Fibroblast of lung (primary cell): ENCODE results near the gene TENM4. TPM values are rescaled to one million over a fixed set of nuclear protein-coding genes. Genes with fewer than 3 reads are reported as not detected.

ENCODE experiments used
- DNase-seq, 2 donors: peaks; one replicate each; pipeline versions ENCODE4 v3.0.0 to v3.0.0-alpha.2; 2010; ENCODE audit warnings: low read depth in 2 of 2
- H2AFZ ChIP-seq: 2 replicates; pipeline ENCODE4 v1.5.1; 2012; ENCODE audit warnings: low read length, control low read depth, inconsistent platforms
- H3K27ac ChIP-seq: 2 replicates; pipeline ENCODE4 v1.5.1; 2011; ENCODE audit warnings: low read length, control low read depth; ENCODE audit not compliant: insufficient read depth
- H3K27me3 ChIP-seq: 2 replicates; pipeline ENCODE4 v1.5.1; 2011; ENCODE audit warnings: mild to moderate bottlenecking, low read length; ENCODE audit not compliant: control insufficient read depth, insufficient read depth
- H3K36me3 ChIP-seq: 2 replicates; pipeline ENCODE4 v1.5.1; 2011; ENCODE audit warnings: low read length; ENCODE audit not compliant: control insufficient read depth, insufficient read depth
- H3K4me1 ChIP-seq: 2 replicates; pipeline ENCODE4 v1.5.1; 2011; ENCODE audit warnings: low read length; ENCODE audit not compliant: control insufficient read depth, insufficient read depth; ENCODE audit errors: extremely low read depth
- H3K4me2 ChIP-seq: 2 replicates; pipeline ENCODE4 v1.5.1; 2011; ENCODE audit warnings: low read length, control low read depth; ENCODE audit not compliant: insufficient read depth; ENCODE audit errors: extremely low read depth
- H3K4me3 ChIP-seq, 4 experiments: fragments of 200-600 bp in 1 of 4; sonication (generic) in 1 of 4; replicated peaks in 1 of 4; 2 replicates each; pipeline ENCODE4 v1.5.1; 2011 to 2016; ENCODE audit warnings: low read length in 4 of 4, low read depth in 3 of 4, mild to moderate bottlenecking in 3 of 4, control low read depth in 2 of 4, inconsistent platforms in 1 of 4, mixed read lengths in 1 of 4; ENCODE audit not compliant: insufficient read depth in 1 of 4; ENCODE audit errors: control extremely low read depth in 1 of 4
- H3K79me2 ChIP-seq: 2 replicates; pipeline ENCODE4 v1.5.1; 2012; ENCODE audit warnings: mild to moderate bottlenecking, low read length, inconsistent platforms; ENCODE audit not compliant: control insufficient read depth, insufficient read depth
- H3K9ac ChIP-seq: 2 replicates; pipeline ENCODE4 v1.5.1; 2011; ENCODE audit warnings: mild to moderate bottlenecking, low read length, control low read depth; ENCODE audit not compliant: insufficient read depth
- H3K9me3 ChIP-seq: 2 replicates; pipeline ENCODE4 v1.5.1; 2012; ENCODE audit warnings: low read depth, low read length; ENCODE audit not compliant: control insufficient read depth, insufficient read depth
- H4K20me1 ChIP-seq: 2 replicates; pipeline ENCODE4 v1.5.1; 2011; ENCODE audit warnings: low read length; ENCODE audit not compliant: control insufficient read depth, insufficient read depth; ENCODE audit errors: extremely low read depth
- EZH2 ChIP-seq: IDR thresholded peaks from 2 replicates; pipeline ENCODE4 v1.5.1; 2012; ENCODE audit warnings: low read length, control low read depth, mild to moderate bottlenecking; ENCODE audit errors: missing control alignments
- polyA plus RNA-seq, 2 donors: library from polyadenylated mRNA; depleted of rRNA in 1 of 2; stranded (reverse) in 1 of 2; unstranded in 1 of 2; fragments of >200 nt; gene quantifications; 2 replicates each; pipeline ENCODE4 v1.2.1, GENCODE V29; 2011 to 2012; ENCODE audit warnings: missing spikeins in 1 of 2
- total RNA-seq: library from RNA; depleted of rRNA; stranded (reverse); fragments of >200 nt; gene quantifications from 2 replicates; pipeline ENCODE4 v1.2.1, GENCODE V29; 2014
- TF ChIP-seq, protein P1 (sequence below), 2 donors: IDR thresholded peaks in 1 of 2; conservative IDR thresholded peaks in 1 of 2; 1 replicate in 1 of 2; 2 replicates in 1 of 2; pipeline ENCODE4 v1.5.1; 2011 to 2012; ENCODE audit warnings: low read length in 2 of 2, control low read depth in 1 of 2, inconsistent platforms in 1 of 2, low read depth in 1 of 2, mild to moderate bottlenecking in 1 of 2

TENM4 gene
- total and polyA plus RNA-seq, 2 donors (not counting 1 experiment from before 2014, with no cell fraction given): 4.6 to 48.4 TPM

DNA sequence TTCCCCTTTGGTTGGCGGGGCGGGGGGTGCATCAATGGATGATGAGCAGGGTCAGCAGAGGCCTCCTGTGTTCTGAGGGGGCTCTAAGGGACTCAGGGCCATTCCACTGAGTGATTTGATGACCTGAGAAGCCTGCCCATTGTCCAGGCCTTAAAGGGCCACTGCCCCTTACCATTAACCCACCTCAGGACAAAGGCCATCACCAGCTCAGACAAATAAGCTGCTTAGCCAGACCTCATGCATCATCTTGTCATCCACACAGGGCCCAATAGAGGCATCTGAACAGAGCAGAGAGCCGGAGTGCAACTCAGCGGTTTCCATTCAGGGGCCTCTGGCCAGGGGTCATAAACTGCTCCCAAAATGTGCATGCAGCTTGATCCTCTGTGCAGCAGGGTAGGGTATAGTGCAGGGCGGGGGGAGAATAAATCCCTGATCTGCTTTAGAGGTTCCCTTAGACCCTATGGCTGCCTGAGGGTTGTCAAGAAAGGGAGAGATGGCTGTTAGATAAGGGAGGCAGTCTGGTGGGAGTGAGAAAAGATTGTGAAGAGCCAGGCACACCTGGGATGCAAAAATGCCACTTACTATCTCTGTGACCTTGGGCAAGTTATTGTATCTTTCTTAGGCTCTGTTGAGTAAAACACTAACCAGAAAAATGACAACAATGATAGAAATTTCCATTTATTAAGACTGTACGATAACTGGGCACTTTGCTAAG is 490.7 kb downstream of the TENM4 start:
- H3K4me2 ChIP-seq: no peak overlapping the region
- DNase-seq: no peak
- H4K20me1 ChIP-seq: no peaks in the 10 kb centered on the region
- TF ChIP-seq, protein P1, sequence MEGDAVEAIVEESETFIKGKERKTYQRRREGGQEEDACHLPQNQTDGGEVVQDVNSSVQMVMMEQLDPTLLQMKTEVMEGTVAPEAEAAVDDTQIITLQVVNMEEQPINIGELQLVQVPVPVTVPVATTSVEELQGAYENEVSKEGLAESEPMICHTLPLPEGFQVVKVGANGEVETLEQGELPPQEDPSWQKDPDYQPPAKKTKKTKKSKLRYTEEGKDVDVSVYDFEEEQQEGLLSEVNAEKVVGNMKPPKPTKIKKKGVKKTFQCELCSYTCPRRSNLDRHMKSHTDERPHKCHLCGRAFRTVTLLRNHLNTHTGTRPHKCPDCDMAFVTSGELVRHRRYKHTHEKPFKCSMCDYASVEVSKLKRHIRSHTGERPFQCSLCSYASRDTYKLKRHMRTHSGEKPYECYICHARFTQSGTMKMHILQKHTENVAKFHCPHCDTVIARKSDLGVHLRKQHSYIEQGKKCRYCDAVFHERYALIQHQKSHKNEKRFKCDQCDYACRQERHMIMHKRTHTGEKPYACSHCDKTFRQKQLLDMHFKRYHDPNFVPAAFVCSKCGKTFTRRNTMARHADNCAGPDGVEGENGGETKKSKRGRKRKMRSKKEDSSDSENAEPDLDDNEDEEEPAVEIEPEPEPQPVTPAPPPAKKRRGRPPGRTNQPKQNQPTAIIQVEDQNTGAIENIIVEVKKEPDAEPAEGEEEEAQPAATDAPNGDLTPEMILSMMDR (conservative IDR thresholded peaks at IDR 0.05 in 1 of 2, IDR thresholded peaks at IDR 0.05 in 1 of 2; ENCODE audit: low read depth in 1 of 2, low read length in 2 of 2): no peak
- H3K27ac ChIP-seq: no peak overlapping the region
- no peaks in the 10 kb centered on the region for H3K4me1 ChIP-seq
- H3K9ac ChIP-seq: no peak overlapping the region
- H3K27me3 ChIP-seq: no peaks in the 10 kb centered on the region
- H3K9me3 ChIP-seq: no peaks in the 10 kb centered on the region
- no peaks in the 10 kb centered on the region for H3K36me3 ChIP-seq
- H2AFZ ChIP-seq: no peak overlapping the region
- H3K79me2 ChIP-seq: no peaks in the 10 kb centered on the region
- H3K4me3 ChIP-seq: no peak overlapping the region

DNA sequence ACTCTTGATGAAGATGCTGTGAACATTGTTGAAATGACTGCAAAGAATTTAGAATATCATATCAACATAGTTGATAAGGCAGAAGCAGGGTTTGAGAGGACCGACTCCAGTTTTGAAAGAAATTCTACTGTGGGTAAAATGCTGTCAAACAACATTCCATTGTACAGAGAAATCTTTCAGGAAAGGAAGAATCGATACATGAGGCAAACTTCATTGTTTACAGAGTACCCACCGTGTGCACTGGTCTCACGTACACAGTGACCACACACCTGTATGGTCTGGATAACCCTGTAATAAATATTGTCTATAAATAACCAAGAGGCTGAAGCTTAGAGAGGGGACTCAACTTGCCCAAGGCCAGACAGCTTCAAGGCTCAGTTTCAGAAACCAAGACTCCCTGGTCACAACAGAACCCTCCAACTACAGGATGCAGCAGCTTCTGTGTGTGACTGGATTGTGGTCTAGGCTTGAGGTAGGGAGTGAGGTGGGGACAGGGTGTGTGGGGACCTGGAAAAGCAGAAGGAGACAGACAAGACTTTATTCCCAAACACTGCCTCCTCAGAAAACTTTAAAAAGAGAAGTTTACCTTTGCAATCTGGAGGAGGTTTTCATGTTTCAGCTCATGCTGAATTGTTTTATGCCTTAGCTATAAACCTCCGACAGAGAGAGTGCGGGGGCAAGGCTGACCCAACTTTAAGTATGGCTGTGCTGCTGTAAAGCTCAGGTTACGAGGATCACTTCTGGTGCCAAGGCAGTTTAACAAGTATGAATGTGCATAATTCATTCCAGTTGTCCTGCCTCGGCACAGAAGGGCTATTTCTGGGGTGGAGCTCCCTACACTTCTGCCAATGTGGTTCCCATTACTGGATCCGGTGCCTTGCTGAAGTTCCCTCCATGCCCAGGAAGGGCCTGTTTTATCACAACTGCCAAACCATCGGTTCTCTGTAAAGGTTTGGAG is 493.6 kb downstream of the TENM4 start:
- Histone ChIP-seq H4K20me1 (no peaks in the 10 kb centered on the region), H2AFZ (no peak overlapping the region), H3K27me3 (no peaks in the 10 kb centered on the region), H3K36me3 (no peaks in the 10 kb centered on the region), H3K4me3 (no peak overlapping the region), H3K9me3 (no peaks in the 10 kb centered on the region), H3K4me1 (no peaks in the 10 kb centered on the region), H3K79me2 (no peaks in the 10 kb centered on the region), H3K9ac (no peak overlapping the region), H3K27ac (no peak overlapping the region), H3K4me2 (no peak overlapping the region)
- no peak for DNase-seq
- no peak for TF ChIP-seq EZH2
- TF ChIP-seq, protein P1 (conservative IDR thresholded peaks at IDR 0.05 in 1 of 2, IDR thresholded peaks at IDR 0.05 in 1 of 2; ENCODE audit: low read depth in 1 of 2, low read length in 2 of 2): no peak

DNA sequence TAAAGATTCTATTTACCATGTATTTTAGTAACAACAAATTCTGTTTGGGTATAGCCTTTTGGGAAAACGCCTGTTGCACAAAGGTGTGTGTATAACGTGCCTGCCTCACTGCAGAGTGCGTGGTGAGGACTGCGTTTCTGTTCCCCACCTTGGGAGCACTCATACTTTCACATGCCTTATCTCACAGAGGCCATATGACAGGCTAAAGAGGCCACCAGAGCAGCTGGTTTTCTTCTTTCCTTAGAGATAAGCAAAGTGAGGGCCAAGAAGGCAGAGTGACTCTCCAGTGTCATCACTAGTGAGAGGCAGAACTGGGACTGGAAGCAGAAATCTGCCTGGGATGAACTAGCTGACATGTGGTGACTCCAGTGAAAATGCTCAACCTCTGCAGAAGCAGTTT is 497.0 kb downstream of the TENM4 start:
- Histone ChIP-seq H4K20me1 (no peaks in the 10 kb centered on the region), H3K9ac (no peak overlapping the region), H3K27me3 (no peaks in the 10 kb centered on the region), H3K36me3 (no peaks in the 10 kb centered on the region), H3K9me3 (no peaks in the 10 kb centered on the region), H3K79me2 (no peaks in the 10 kb centered on the region), H3K27ac (no peak overlapping the region), H3K4me3 (no peak overlapping the region), H3K4me2 (no peak overlapping the region), H2AFZ (no peak overlapping the region), H3K4me1 (no peaks in the 10 kb centered on the region)
- DNase-seq: no peak
- TF ChIP-seq EZH2: no peak
- TF ChIP-seq, protein P1 (conservative IDR thresholded peaks at IDR 0.05 in 1 of 2, IDR thresholded peaks at IDR 0.05 in 1 of 2; ENCODE audit: low read depth in 1 of 2, low read length in 2 of 2): no peak
